Calu3 (cell line): ENCODE data around the gene EPHB2. TPM values are rescaled to one million over a fixed set of nuclear protein-coding genes. Genes with fewer than 3 reads are reported as not detected.

Source experiments
- BruUV-seq: library from RNA; stranded (reverse); fragments of 400-500 nt; replicated peaks from 2 replicates; lab custom pipeline; 2021; lab: Mats Ljungman, UMichigan
- CTCF ChIA-PET: fragments of 300-600 bp; sonication (Branson Sonifier 250); formaldehyde crosslinking; loops from one replicate; lab custom pipeline; 2022; ENCODE audit warnings: antibody characterized with exemption; lab: Charles Lee
- DNase-seq: peaks from one replicate; pipeline ENCODE4 v3.0.0; 2022
- H3K27ac Mint-ChIP-seq: one replicate; pipeline ENCODE4 v1.8.0; 2022; ENCODE audit warnings: mixed read lengths; ENCODE audit not compliant: unreplicated experiment
- H3K27me3 Mint-ChIP-seq: one replicate; pipeline ENCODE4 v1.8.0; 2022; ENCODE audit warnings: mixed read lengths; ENCODE audit not compliant: unreplicated experiment
- H3K36me3 Mint-ChIP-seq: one replicate; pipeline ENCODE4 v1.8.0; 2022; ENCODE audit warnings: mild to moderate bottlenecking, moderate library complexity, mixed read lengths; ENCODE audit not compliant: insufficient read depth, unreplicated experiment
- H3K4me1 Mint-ChIP-seq: one replicate; pipeline ENCODE4 v1.8.0; 2022; ENCODE audit warnings: mild to moderate bottlenecking, low read depth, mixed read lengths; ENCODE audit not compliant: unreplicated experiment
- H3K4me3 Mint-ChIP-seq: one replicate; pipeline ENCODE4 v1.8.0; 2022; ENCODE audit warnings: mild to moderate bottlenecking, low read depth, moderate library complexity, mixed read lengths; ENCODE audit not compliant: unreplicated experiment
- H3K9me3 Mint-ChIP-seq: one replicate; pipeline ENCODE4 v1.8.0; 2022; ENCODE audit warnings: low read depth, mixed read lengths; ENCODE audit not compliant: unreplicated experiment
- intact Hi-C: fragments of 100-400 bp; cut with micrococcal nuclease; formaldehyde crosslinking; loops from one replicate; pipeline ENCODE4 v1.10.0; 2022; ENCODE audit not compliant: unreplicated experiment
- total RNA-seq: library from RNA; stranded (reverse); gene quantifications from 2 replicates; pipeline ENCODE4 v1.2.3, GENCODE V29; 2022
- TF ChIP-seq, protein P1 (sequence below): fragments of 200-600 bp; IDR thresholded peaks from one replicate; pipeline ENCODE4 v1.8.0; 2022; ENCODE audit warnings: antibody characterized with exemption; ENCODE audit not compliant: unreplicated experiment

EPHB2 gene
- total RNA-seq, 1 experiment from 2014 or later: 19.3 TPM

DNA sequence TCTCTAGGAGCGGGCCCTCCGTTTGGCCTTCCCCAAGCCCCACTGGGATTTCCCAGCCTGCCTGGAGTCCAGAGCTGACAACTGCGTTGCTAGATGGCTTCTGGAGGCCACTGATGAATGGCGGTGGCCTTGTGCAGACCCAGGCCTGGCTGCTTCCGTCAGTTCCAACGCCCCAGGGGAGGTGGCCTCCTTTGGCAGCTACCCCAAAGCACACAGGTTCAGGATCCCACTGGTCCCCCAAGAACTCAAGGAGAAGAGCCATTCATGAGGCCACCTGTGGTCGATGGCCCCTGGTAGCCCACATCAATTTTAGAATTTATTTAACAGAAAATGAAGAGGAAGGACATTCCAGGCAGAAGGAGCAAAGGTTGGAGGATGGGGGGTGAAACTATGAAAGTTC is 176.9 kb downstream of the EPHB2 start:
- Mint-ChIP-seq H3K27me3 (no peaks in the 10 kb centered on the region), H3K9me3 (no peaks in the 10 kb centered on the region), H3K36me3 (no peaks in the 10 kb centered on the region), H3K4me1 (no peaks in the 10 kb centered on the region), H3K27ac (no peak overlapping the region), H3K4me3 (no peak overlapping the region)
- TF ChIP-seq, protein P1, sequence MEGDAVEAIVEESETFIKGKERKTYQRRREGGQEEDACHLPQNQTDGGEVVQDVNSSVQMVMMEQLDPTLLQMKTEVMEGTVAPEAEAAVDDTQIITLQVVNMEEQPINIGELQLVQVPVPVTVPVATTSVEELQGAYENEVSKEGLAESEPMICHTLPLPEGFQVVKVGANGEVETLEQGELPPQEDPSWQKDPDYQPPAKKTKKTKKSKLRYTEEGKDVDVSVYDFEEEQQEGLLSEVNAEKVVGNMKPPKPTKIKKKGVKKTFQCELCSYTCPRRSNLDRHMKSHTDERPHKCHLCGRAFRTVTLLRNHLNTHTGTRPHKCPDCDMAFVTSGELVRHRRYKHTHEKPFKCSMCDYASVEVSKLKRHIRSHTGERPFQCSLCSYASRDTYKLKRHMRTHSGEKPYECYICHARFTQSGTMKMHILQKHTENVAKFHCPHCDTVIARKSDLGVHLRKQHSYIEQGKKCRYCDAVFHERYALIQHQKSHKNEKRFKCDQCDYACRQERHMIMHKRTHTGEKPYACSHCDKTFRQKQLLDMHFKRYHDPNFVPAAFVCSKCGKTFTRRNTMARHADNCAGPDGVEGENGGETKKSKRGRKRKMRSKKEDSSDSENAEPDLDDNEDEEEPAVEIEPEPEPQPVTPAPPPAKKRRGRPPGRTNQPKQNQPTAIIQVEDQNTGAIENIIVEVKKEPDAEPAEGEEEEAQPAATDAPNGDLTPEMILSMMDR: no peak
- intact Hi-C loops: no loop called here
- DNase-seq: no peak
- CTCF ChIA-PET: no interaction called here
- no TSS peak for BruUV-seq

DNA sequence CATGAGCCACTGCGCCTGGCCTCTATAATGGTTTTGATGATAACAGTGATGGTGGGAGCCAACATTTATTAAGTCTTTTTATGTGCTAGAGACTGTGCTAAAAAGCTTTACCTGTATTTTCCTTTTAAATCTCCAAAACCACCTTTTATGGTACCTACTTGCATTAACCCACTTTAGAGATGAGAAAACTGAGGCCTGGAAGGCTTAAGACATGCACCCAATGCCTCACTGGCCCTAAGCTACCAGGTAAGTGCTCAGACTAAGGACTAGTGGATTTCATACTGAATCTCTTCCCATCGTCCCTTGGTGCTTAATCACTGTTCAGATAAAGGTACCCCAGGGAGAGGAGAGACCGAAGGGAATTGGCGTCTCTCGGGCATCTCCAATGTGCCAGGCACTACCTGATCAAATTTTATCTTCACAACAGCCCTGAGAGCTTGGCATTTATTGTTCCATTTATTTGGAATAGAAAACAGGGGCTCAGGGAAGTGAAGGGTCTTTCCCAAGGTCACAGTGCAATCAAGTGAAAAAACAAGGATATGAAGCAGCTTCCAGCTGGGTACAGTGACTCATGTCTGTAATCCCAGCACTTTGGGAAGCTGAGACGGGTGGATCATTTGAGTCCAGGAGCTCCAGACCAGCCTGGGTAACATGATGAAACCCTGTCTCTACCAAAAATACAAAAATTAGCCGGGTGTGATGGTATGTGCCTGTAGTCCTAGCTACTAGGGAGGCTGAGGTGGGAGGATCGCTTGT is 177.9 kb downstream of the EPHB2 start:
- CTCF ChIA-PET: interaction anchor here (1.3 kb wide), 3 partner anchors 184 to 214 kb away, joined by 3 to 16 read pairs (median 6); no protein-coding TSS in a partner anchor
- intact Hi-C loops: loop anchor here (1.0 kb wide), 2 partner anchors 184 to 214 kb away; no protein-coding TSS in a partner anchor
- TF ChIP-seq, protein P1: no peak
- no TSS peak for BruUV-seq
- no peak for DNase-seq
- H3K4me1 Mint-ChIP-seq: no peaks in the 10 kb centered on the region
- no peaks in the 10 kb centered on the region for H3K36me3 Mint-ChIP-seq
- H3K9me3 Mint-ChIP-seq: no peaks in the 10 kb centered on the region
- no peak overlapping the region for H3K4me3 Mint-ChIP-seq
- H3K27me3 Mint-ChIP-seq: no peaks in the 10 kb centered on the region
- H3K27ac Mint-ChIP-seq: no peak overlapping the region

DNA sequence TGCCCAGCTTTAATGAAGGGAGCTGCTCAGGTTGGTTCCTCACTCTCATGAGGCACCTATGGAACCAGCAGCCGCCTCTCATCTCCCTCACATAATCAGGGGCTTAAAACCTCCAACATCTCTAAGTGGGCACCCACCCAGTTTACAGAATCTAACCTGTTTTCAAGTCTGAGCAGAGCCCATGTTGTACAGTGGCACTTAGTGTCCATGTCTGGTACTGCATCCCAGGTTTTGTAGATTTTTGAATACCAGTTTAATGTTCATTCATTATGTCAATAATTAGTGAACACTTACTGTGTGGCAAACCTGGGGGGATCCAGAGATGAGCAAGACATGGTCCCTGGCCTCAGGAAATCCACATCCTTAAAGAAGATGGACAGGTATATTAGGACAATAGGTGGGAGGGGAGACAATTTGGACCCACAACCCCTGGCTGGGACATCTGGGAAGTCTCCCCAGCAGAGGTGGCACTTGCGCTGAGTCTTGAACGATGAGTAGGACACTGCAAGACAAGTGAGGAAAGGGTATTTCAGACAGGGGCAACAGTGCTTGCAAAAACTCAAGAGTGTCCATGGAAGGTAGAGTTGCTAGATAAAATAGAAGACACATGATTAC is 178.7 kb downstream of the EPHB2 start:
- CTCF ChIA-PET: interaction anchor here (1.3 kb wide), 3 partner anchors 185 to 215 kb away, joined by 3 to 16 read pairs (median 6); no protein-coding TSS in a partner anchor
- no peak overlapping the region for H3K4me3 Mint-ChIP-seq
- H3K27ac Mint-ChIP-seq: no peak overlapping the region
- H3K36me3 Mint-ChIP-seq: no peaks in the 10 kb centered on the region
- no TSS peak for BruUV-seq
- TF ChIP-seq, protein P1: peak; percentile 68
- no peaks in the 10 kb centered on the region for H3K9me3 Mint-ChIP-seq
- intact Hi-C loops: loop anchor here (1.0 kb wide), 2 partner anchors 185 to 215 kb away; no protein-coding TSS in a partner anchor
- DNase-seq: peak; percentile 19
- no peaks in the 10 kb centered on the region for H3K27me3 Mint-ChIP-seq
- H3K4me1 Mint-ChIP-seq: no peaks in the 10 kb centered on the region

DNA sequence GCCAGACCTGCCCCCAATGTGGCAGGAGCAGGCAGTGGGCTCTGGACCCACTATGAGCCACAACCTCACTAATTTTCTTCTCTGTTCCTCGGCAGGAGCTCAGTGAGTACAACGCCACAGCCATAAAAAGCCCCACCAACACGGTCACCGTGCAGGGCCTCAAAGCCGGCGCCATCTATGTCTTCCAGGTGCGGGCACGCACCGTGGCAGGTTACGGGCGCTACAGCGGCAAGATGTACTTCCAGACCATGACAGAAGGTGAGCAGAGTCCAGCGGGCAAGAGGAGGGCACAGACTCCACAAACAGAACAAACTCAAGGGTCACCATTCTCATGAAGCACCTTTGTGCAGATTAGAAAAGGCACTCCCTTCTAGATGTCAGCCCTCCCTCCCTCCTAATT is 182.2 kb downstream of the EPHB2 start:
- no peak overlapping the region for H3K4me3 Mint-ChIP-seq
- no peaks in the 10 kb centered on the region for H3K36me3 Mint-ChIP-seq
- DNase-seq: no peak
- no peaks in the 10 kb centered on the region for H3K4me1 Mint-ChIP-seq
- BruUV-seq: no TSS peak
- intact Hi-C loops: no loop called here
- TF ChIP-seq, protein P1: no peak
- H3K27me3 Mint-ChIP-seq: no peaks in the 10 kb centered on the region
- CTCF ChIA-PET: no interaction called here
- H3K9me3 Mint-ChIP-seq: no peaks in the 10 kb centered on the region
- H3K27ac Mint-ChIP-seq: no peak overlapping the region
